ENCODE results near the gene COX8C. TPM values are rescaled to one million over a fixed set of nuclear protein-coding genes. Genes with fewer than 3 reads are reported as not detected.

The COX8C gene, protein sequence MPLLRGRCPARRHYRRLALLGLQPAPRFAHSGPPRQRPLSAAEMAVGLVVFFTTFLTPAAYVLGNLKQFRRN
- not detected in 2 replicates for total RNA-seq (ENCODE audit: low replicate concordance)

DNA sequence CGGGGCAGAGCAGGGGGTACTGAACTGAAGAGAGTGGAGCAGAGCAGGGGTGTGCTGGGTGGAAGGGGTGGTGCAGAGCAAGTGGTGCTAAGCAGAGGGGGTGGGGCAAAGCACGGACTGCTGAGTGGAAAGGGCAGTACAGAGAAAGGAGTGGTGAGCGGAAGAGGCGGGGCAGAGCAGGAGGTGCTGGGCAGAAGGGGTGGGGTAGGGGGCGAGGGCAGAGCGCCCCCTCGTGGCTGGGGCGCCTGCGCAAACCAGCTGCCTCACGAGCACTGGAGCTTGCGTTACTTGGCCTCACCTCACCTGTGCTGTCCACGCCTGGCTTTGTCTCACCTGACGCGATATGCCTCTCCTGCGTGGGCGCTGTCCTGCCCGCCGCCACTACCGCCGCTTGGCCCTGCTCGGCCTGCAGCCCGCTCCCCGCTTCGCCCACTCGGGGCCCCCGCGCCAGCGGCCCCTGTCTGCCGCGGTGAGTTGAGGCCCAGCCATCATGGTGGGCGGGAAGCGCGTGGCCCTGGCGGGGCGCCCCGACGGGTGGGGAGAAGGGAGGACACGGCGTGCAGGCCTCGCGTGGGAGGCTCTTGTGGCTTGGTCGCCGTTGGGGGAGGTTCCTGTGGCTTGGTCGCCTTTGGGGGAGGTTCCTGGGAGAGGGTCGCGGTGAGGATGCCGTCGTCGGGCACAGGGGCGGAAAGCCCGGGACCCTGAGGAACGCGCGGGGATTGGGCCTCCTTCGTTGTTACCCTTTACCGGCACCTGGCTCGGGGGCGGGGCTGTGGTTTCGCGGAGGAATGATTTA, at the start of gene COX8C:
Gene COX8C (plus strand): TSS at position 257 of the 796 bp plus-strand sequence. CDS start 87 bp downstream, at position 344.

DNA sequence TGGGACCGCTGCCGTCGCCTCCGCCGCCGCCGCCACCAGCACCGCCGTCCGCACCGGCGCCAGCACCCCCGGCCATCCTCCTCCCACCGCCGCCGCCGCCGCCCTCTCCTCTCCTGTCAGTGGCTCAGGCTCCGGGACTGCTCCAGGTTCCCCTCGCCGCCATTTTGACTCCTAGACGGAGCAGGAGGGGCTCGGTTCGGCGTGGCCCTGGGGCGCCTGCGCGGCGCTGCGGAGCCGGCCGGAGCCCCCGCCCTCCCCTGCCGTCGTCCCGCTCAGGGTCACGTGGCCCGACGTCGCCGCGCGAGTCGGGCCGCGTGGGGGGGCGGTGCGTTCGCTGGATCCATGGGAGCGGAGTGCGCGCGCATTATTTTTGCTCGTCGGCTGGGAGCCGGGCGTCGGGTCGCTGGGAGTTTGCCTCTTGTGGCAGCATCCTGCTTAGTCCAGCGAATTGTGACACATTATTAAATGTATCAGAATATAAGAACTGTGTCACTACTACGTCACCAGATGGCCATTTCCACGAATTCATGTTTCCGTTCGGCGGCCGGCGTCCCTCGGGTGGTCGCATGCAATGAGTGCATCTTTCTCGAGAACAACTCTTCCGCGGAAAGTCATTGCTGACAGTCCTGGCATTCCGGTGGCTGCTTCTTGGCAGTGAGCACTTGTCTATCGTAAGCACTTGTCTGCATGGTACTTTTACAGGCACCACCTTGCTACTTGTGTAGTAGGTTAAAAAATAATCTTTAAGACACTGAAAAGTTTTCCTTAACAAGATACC, 13.9 kb upstream of the COX8C start, which contains the start of gene BTBD7:
Gene BTBD7 (minus strand): TSS at position 184 of the 778 bp plus-strand sequence. CDS start 36,985 bp downstream, outside the sequence.

Other genes starting within 250 kb of the COX8C start
- gene ITPK1, start 231.3 kb upstream of the COX8C start, total RNA-seq (ENCODE audit: low replicate concordance): 19.9 and 40.3 TPM in 2 replicates
- gene MOAP1, start 162.3 kb upstream of the COX8C start, total RNA-seq (ENCODE audit: low replicate concordance): 8.4 and 15.9 TPM in 2 replicates
- 4.0 and 9.3 TPM in 2 replicates for gene LYSET, start 161.9 kb upstream of the COX8C start, total RNA-seq (ENCODE audit: low replicate concordance)
- gene GON7, start 140.1 kb upstream of the COX8C start, total RNA-seq (ENCODE audit: low replicate concordance): 11.6 and 11.7 TPM in 2 replicates
- 34.0 and 46.6 TPM in 2 replicates for gene UBR7, start 139.9 kb upstream of the COX8C start, total RNA-seq (ENCODE audit: low replicate concordance)
- gene BTBD7, start 14.1 kb upstream of the COX8C start, total RNA-seq (ENCODE audit: low replicate concordance): 21.4 and 22.1 TPM in 2 replicates
- 0.12 and 0.15 TPM in 2 replicates for gene UNC79, start 83.8 kb downstream of the COX8C start, total RNA-seq (ENCODE audit: low replicate concordance)